T-helper 2 cell (primary cell): Measurements from ENCODE around the gene ZNF777.
"Not testable (repeated sequence)": the region's sequence is repeated elsewhere in the genome, so short reads cannot be mapped to it uniquely, and the experiment has no call there.

Source experiments
- DNase-seq, 5 experiments: peaks; one replicate each; pipeline versions ENCODE4 v3.0.0 to v3.0.0-alpha.2; 2012 to 2022

Gene ZNF777

DNA sequence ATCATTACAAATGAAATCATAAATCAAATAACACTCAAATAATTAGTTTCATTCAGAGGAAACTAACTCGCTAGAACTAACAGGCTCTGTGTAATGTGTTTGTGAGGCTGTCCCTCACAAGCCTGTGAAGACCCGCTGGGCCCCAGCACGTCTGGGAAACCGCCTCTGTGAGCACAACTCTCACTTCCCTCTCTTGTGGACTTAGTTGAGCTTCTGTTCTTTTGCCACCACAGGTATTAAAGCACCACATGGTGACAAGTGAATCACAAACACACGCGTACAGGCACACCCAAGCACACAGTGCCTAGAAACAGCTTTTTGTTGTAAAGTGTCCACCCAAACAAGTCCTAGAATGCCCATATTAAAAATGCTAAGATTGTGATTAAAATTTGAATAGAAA is 51.0 kb downstream of the ZNF777 start:
- DNase-seq, result no peak

DNA sequence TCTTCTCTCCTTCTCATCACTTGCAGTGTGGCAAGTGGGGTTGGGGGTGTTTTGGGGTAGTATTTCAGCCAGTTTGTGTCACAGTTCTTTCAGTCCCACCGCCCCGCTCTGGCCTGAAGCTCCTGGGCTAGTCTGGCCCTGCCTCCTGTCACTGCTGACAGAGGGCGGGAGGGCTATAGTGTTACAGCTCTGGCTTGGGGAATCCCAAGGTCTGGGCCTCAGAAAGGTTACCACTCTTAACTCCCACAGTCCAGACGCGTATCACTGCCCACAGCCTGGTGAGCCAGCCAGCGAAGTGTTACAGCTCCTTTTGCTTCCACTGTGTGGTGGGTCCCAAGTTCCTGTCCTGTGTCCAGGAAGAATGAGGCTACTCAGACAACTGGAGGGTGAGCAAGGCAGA is 56.0 kb downstream of the ZNF777 start:
- no peak for DNase-seq

DNA sequence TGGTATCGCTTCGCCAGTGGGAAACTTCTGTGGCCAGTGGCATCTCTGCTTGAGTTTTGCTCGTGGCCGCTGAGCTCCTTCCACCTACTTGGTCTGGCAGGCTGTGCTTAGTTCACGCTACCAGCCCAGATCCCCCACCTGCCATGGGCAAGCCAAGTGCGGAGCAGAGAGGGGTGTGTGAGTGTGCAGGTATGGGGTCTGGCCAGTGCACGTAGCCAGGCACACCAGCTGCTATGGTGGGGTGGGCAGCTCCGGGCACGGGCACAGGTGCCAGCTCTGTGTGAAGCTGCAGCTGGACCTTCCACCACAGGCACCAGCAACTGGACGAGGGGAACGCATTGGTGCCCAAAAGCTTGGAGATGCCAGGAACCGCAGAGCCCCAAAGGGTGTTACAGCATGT is 56.5 kb downstream of the ZNF777 start:
- DNase-seq, result no peak

DNA sequence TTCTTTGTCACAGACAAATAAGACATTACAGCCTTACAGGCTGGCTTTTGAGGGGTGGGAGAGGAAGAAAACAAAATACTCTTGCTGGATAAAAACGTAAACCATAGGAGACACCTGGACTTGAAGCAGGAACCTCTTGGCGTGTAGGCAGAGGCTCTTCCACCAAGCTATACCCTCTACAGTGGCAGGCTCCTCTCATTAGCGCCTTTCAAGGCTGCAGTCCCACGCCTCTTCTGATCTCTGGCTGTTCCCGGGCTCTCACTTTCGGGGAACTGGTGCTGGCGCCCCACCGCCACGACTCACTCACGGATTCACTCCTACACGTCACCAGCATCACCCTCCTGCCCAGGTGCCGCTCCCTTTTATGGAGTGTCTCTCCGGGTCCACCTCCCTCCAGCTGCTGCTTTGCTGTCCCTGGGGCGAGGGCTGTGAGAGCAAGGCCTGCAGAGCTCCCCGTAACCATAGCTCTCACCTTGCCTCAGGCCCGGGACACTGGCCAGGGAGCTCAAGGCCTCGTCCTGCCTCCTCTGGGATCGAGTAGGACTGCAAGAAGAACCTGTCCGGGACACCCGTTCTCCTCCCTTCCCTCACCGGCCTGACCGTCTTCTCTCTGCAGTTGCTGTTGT is 62.6 kb downstream of the ZNF777 start:
- DNase-seq, result no peak

DNA sequence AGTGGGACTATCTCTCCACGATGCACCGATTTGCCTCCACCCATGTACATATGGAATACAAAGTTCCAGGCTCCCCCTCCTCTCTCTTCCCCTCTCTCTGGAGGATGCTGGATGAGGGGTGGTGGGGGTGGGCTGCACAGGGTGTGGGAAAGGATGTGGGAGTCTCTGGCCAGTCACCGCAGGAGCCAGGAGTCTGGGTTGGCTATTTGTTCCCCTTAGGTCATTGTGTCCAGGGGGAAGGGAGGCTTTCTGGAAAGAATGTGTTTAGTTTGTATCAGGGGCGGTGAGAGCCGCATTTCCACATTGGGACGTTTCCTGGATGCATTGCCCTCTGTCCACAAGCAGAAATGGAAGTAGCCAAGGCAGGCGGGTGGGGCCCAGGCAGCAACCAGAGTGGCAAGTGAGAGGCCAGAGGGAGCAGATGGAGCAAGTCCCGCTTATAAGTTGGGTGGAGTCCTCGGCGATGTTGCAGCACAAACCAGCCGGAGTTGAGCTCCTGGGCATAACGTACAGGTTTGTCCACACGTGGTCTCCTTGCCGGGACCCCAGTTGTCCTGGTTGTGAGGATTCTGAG is 63.3 kb downstream of the ZNF777 start:
- no peak for DNase-seq

DNA sequence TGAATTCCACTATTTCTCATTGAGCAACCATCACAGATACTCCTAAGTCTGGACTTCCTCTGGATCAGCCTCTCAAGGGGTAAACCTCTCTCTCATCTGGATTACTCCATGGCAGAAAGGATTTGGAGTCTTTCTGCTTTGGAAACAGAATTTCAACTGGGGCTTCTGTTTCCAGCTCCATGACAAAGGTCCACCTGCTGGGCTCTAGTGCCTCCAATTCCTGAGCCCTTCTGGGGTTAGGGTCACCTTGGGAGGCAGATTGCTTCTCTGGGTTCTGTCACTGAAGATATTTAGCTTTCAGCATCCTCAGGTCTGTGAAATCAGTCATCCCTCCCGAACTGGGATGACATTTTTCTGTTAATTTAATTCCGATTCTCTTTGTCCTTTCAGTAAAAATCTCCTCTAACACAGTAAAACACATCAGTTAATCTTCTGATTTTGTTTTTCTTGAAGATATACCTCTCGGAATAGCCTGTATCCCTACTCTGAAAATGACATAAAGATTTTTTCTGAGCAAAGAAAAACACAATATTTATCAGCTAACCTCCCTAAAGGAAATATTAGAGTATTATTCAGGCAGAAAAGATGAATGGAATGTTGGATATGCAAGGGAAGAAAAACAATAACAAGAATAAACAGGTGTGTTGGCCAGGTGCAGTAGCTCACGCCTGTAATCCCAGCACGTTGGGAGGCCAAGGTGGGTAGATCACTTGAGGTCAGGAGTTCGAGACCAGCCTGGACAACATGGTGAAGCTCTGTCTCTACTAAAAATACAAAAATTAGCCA is 72.1 kb downstream of the ZNF777 start:
- not testable (repeated sequence) for DNase-seq

DNA sequence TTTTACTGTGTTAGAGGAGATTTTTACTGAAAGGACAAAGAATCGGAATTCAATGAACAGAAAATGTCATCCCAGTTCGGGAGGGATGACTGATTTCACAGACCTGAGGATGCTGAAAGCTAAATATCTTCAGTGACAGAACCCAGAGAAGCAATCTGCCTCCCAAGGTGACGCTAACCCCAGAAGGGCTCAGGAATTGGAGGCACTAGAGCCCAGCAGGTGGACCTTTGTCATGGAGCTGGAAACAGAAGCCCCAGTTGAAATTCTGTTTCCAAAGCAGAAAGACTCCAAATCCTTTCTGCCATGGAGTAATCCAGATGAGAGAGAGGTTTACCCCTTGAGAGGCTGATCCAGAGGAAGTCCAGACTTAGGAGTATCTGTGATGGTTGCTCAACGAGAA is 74.3 kb downstream of the ZNF777 start:
- not testable (repeated sequence) for DNase-seq

DNA sequence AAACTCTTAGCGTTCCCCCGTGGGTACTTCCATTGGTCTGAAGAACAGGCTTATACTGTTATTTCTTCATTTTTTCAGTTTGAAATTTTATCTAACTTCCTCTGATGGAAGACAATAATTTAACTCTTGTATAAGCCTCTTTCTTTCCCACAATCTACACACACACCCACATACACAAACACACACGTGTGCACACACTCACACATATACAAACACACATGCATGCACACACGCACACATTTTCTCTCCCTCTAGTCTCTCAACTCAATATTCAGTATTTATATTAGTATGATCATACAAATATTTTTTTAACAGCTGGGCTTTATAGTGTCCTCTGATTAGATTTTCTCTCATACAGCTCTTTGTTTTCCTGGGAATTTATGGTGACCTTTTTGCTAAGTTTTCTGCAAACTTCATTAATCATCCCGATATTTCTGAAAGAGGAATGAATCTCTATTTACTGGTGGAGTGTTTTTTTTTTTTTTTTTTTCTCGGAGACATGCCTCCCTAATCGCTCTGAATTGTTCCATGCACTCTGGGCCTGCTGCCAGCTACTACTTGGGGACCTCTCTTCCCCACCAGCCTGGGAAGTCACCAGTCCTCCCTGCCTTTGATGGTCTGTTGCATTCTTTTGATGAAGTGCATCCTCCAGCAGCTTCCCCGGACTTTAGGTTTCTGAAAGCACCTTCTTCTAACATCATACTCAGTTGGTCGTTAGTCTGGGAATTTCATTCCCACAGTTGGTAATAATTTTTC is 75.5 kb downstream of the ZNF777 start:
- DNase-seq, result no peak
